HepG2 (cell line): ENCODE results near the gene PLEKHH3. TPM values are rescaled to one million over a fixed set of nuclear protein-coding genes. Genes with fewer than 3 reads are reported as not detected.

Experiments
- KDM5A ChIP-seq: fragments of 200-600 bp; sonication (generic); IDR thresholded peaks from 2 replicates; pipeline ENCODE4 v1.7.0; 2018; ENCODE audit warnings: antibody characterized with exemption, mild to moderate bottlenecking, low read length, borderline replicate concordance
- RFX3 ChIP-seq: IDR thresholded peaks from 2 replicates; pipeline ENCODE4 v1.6.1; 2016; ENCODE audit warnings: missing biosample characterization, missing genetic modification reagents
- SKIL ChIP-seq: sonication (generic); formaldehyde crosslinking; IDR thresholded peaks from 2 replicates; pipeline ENCODE4 v1.8.0; 2022; ENCODE audit warnings: missing genetic modification reagents, mild to moderate bottlenecking, moderate library complexity, borderline replicate concordance
- SMYD3 ChIP-seq: sonication (generic); formaldehyde crosslinking; IDR thresholded peaks from 2 replicates; pipeline ENCODE4 v1.8.1; 2023; ENCODE audit warnings: mild to moderate bottlenecking, missing genetic modification reagents
- SOX6 ChIP-seq, 2 experiments: fragments of 450-650 bp in 1 of 2; sonication (generic) in 1 of 2; formaldehyde crosslinking in 1 of 2; IDR thresholded peaks; 2 replicates each; pipeline versions ENCODE4 v1.4.0 to v1.6.1; 2017 to 2020; ENCODE audit warnings: antibody characterized with exemption in 1 of 2, mild to moderate bottlenecking in 1 of 2, missing genetic modification reagents in 1 of 2
- TBP ChIP-seq: sonication (generic); formaldehyde crosslinking; IDR thresholded peaks from 2 replicates; pipeline ENCODE4 v1.5.0; 2020; ENCODE audit warnings: missing genetic modification reagents
- TOPORS ChIP-seq: sonication (generic); formaldehyde crosslinking; IDR thresholded peaks from 2 replicates; pipeline ENCODE4 v1.8.0; 2023; ENCODE audit warnings: mild to moderate bottlenecking, missing genetic modification reagents
- ZNF205 ChIP-seq: IDR thresholded peaks from 2 replicates; pipeline ENCODE4 v1.6.1; 2018; ENCODE audit warnings: missing biosample characterization, missing genetic modification reagents
- ZNF232 ChIP-seq: sonication (generic); formaldehyde crosslinking; IDR thresholded peaks from 2 replicates; pipeline ENCODE4 v1.4.0; 2020; ENCODE audit warnings: missing genetic modification reagents, borderline replicate concordance
- ZNF800 ChIP-seq: sonication (generic); formaldehyde crosslinking; IDR thresholded peaks from 2 replicates; pipeline ENCODE4 v1.4.0; 2020; ENCODE audit warnings: missing genetic modification reagents
- ZNF879 ChIP-seq: sonication (generic); formaldehyde crosslinking; IDR thresholded peaks from 2 replicates; pipeline ENCODE4 v1.8.1; 2023; ENCODE audit warnings: missing genetic modification reagents
- polyA plus RNA-seq, 8 experiments: library from polyadenylated mRNA; depleted of rRNA in 3 of 8; stranded (reverse) in 7 of 8; unstranded in 1 of 8; fragments of >200 nt; fragmentation: Illumina TruSeq in 4 of 8; extraction: Trizol in 4 of 8; gene quantifications; 2 replicates each; pipeline versions ENCODE4 v1.2.1 to v1.2.3, GENCODE V29; 2011 to 2016; ENCODE audit warnings: low read depth in 4 of 8, missing spikeins in 1 of 8, mixed read lengths in 1 of 8; ENCODE audit not compliant: insufficient read depth in 1 of 8
- total RNA-seq, 5 experiments: library from RNA; depleted of rRNA; stranded (reverse); fragments of >200 nt; fragmentation: Illumina TruSeq; extraction: Trizol; gene quantifications; 2 replicates each; pipeline ENCODE4 v1.2.3, GENCODE V29; 2016; ENCODE audit warnings: low read depth in 1 of 5
- TF ChIP-seq, protein P1 (sequence below), 2 experiments: sonication (generic) in 1 of 2; formaldehyde crosslinking in 1 of 2; IDR thresholded peaks; 2 replicates each; pipeline versions ENCODE4 v1.5.1 to v1.6.1; 2011 to 2020; ENCODE audit warnings: borderline replicate concordance in 1 of 2, low read depth in 1 of 2, low read length in 1 of 2, mild to moderate bottlenecking in 1 of 2, missing genetic modification reagents in 1 of 2, moderate library complexity in 1 of 2
- TF ChIP-seq, protein P2 (sequence below): sonication (generic); formaldehyde crosslinking; IDR thresholded peaks from 2 replicates; pipeline ENCODE4 v1.4.0; 2020; ENCODE audit warnings: missing genetic modification reagents

Gene PLEKHH3
- total and polyA plus RNA-seq, 2 of the 13 experiments (the other 11 are each of a cell fraction or from before 2014, with no cell fraction given), result 6.0 to 19.9 TPM

DNA sequence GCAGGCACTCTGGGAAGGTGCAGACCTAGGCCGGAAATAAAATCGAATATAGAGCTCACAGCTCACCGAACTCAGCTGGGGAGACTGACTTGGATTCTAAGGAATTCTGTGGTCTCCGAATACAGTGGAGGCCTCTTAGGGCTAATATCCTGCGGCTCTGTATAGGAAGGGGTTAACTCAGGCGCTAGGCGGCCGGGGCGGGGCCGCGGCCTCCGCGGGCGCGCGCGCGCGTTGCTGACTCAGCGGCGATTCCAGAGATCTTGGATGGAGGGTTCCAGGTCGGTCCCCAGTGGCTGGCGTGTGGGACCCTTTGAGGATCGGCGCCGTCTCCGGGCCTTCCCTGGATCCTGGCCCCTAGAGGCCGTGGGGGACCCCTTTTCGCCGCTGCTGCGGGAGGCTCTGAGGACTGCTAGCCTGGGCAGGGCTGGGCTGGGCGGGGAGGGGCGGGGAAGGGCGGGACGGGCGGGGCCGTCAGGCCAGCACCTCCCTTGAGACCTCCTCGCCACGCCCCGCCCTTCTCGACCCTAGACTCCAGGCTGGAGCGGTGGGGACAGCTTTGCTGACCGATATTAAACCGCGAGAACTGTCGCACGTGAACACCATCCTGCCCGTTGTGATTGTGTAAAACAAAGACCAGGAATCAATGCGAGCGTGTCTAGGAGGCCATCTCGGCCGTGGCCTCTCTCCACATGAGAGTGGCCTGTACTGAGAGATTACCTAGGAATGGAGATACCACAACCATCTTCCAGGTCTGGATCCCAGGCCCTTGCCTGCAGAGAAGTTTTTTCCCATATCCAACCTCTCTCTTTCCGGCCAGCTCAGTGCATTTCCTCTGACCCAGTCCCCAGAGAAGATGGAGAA lies 1.4 kb upstream of the PLEKHH3 start (continued):
- TF ChIP-seq KDM5A (peak; percentile 63; the same call in 1 of the 2 replicates), TBP (CRISPR knock-in tag) (no peak), RFX3 (CRISPR knock-in tag) (no peak; the same call in 1 of the 2 replicates), ZNF879 (no peak), SOX6 (IDR thresholded peaks at IDR 0.05) (no peak), SOX6 (CRISPR knock-in tag; IDR thresholded peaks at IDR 0.05) (peak; percentile 93), TOPORS (no peak), ZNF205 (CRISPR knock-in tag) (peak; percentile 80; the same call in 1 of the 2 replicates), ZNF800 (peak; percentile 58; the same call in 1 of the 2 replicates), SKIL (CRISPR knock-in tag) (no peak), ZNF232 (CRISPR knock-in tag) (peak; percentile 31; the same call in 1 of the 2 replicates), SMYD3 (CRISPR knock-in tag) (peak; percentile 37; the same call in 1 of the 2 replicates)
- TF ChIP-seq, protein P1, sequence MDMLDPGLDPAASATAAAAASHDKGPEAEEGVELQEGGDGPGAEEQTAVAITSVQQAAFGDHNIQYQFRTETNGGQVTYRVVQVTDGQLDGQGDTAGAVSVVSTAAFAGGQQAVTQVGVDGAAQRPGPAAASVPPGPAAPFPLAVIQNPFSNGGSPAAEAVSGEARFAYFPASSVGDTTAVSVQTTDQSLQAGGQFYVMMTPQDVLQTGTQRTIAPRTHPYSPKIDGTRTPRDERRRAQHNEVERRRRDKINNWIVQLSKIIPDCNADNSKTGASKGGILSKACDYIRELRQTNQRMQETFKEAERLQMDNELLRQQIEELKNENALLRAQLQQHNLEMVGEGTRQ (IDR thresholded peaks at IDR 0.05; ENCODE audit: low read depth, low read length), result 0 out of 2 replicates have a peak, but pooled peaks have one; percentile 18
- TF ChIP-seq, protein P1 (CRISPR knock-in tag; IDR thresholded peaks at IDR 0.05; ENCODE audit: borderline replicate concordance), result no peak
- TF ChIP-seq, protein P2, sequence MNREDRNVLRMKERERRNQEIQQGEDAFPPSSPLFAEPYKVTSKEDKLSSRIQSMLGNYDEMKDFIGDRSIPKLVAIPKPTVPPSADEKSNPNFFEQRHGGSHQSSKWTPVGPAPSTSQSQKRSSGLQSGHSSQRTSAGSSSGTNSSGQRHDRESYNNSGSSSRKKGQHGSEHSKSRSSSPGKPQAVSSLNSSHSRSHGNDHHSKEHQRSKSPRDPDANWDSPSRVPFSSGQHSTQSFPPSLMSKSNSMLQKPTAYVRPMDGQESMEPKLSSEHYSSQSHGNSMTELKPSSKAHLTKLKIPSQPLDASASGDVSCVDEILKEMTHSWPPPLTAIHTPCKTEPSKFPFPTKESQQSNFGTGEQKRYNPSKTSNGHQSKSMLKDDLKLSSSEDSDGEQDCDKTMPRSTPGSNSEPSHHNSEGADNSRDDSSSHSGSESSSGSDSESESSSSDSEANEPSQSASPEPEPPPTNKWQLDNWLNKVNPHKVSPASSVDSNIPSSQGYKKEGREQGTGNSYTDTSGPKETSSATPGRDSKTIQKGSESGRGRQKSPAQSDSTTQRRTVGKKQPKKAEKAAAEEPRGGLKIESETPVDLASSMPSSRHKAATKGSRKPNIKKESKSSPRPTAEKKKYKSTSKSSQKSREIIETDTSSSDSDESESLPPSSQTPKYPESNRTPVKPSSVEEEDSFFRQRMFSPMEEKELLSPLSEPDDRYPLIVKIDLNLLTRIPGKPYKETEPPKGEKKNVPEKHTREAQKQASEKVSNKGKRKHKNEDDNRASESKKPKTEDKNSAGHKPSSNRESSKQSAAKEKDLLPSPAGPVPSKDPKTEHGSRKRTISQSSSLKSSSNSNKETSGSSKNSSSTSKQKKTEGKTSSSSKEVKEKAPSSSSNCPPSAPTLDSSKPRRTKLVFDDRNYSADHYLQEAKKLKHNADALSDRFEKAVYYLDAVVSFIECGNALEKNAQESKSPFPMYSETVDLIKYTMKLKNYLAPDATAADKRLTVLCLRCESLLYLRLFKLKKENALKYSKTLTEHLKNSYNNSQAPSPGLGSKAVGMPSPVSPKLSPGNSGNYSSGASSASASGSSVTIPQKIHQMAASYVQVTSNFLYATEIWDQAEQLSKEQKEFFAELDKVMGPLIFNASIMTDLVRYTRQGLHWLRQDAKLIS (CRISPR knock-in tag), result no peak; the same call in 1 of the 2 replicates
